ENCODE measurements around the gene NTMT2. TPM values are rescaled to one million over a fixed set of nuclear protein-coding genes. Genes with fewer than 3 reads are reported as not detected.

The NTMT2 gene
- total RNA-seq, 1 experiment from 2014 or later, result not detected

DNA sequence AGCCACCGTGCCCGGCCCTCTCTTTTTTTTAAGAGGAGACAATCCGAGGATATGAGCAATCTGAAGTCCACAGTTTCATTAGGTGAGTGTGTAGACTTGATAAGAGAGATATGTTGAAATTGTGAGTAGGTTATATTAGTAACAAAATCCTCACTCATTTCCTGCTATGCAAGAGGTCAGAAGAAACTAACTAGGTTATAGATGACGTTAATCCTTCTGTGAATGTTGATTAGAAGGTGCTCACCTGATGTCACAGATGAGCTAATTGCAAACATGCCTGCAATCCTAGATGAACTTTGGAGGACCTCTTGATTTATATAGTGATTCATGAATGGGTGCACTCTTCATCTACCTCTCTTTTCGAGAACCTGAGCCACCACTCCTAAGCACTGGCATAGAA is 29.3 kb downstream of the NTMT2 start:
- intact Hi-C loops (cut with micrococcal nuclease; ENCODE audit: unreplicated experiment), result no loop called here
- Histone ChIP-seq H3K9me2 (ENCODE audit: insufficient read depth) (no peaks in the 10 kb centered on the region), H3K79me2 (ENCODE audit: low read depth) (no peaks in the 10 kb centered on the region), H3K27ac (no peak overlapping the region), H3K4me2 (no peak overlapping the region), H2AFZ (no peak overlapping the region), H3F3A (ENCODE audit: insufficient read depth, low read depth) (no peaks in the 10 kb centered on the region), H3K9me3 (ENCODE audit: insufficient read depth, low read depth) (no peaks in the 10 kb centered on the region), H4K20me1 (ENCODE audit: insufficient read depth) (no peaks in the 10 kb centered on the region), H3K4me1 (replicated peaks; ENCODE audit: insufficient read depth) (no peaks in the 10 kb centered on the region), H3K27me3 (ENCODE audit: insufficient read depth, low read depth) (no peaks in the 10 kb centered on the region), H3K36me3 (ENCODE audit: low read depth) (no peaks in the 10 kb centered on the region), H3K4me3 (no peak overlapping the region)
- DNase-seq, result peak in 1 of 2 experiments; percentile 60
- CTCF ChIA-PET, result no interaction called here
- no TSS peak for BruUV-seq (replicated peaks)
- POLR2A ChIA-PET (ENCODE audit: unreplicated experiment), result no interaction called here
- TF ChIP-seq, protein P1, sequence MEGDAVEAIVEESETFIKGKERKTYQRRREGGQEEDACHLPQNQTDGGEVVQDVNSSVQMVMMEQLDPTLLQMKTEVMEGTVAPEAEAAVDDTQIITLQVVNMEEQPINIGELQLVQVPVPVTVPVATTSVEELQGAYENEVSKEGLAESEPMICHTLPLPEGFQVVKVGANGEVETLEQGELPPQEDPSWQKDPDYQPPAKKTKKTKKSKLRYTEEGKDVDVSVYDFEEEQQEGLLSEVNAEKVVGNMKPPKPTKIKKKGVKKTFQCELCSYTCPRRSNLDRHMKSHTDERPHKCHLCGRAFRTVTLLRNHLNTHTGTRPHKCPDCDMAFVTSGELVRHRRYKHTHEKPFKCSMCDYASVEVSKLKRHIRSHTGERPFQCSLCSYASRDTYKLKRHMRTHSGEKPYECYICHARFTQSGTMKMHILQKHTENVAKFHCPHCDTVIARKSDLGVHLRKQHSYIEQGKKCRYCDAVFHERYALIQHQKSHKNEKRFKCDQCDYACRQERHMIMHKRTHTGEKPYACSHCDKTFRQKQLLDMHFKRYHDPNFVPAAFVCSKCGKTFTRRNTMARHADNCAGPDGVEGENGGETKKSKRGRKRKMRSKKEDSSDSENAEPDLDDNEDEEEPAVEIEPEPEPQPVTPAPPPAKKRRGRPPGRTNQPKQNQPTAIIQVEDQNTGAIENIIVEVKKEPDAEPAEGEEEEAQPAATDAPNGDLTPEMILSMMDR (conservative IDR thresholded peaks at IDR 0.05), result no peak
- TF ChIP-seq EZH2 (IDR thresholded peaks at IDR 0.05; ENCODE audit: low read depth), result no peak

DNA sequence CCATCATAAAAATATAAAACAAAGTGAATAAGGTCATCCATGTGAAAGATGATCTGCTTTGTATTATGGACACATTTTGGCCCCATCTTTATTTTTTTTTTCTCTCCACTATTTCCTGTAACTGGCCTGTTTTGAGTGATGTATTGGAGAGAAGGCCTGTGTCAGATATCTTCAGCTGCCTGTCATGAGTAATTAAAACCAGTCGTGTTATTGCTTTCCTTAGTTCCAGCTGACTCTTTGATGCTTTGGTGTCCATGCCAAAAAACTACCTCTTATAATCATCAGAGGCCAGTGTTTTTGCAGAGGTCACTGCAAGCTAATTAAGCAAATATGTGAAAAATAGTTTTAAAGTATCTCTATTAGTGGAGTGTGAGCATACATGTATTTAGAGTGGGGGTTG is 29.7 kb downstream of the NTMT2 start:
- Histone ChIP-seq H3K4me1 (replicated peaks; ENCODE audit: insufficient read depth) (no peaks in the 10 kb centered on the region), H2AFZ (no peak overlapping the region), H3K4me3 (no peak overlapping the region), H3K27me3 (ENCODE audit: insufficient read depth, low read depth) (no peaks in the 10 kb centered on the region), H4K20me1 (ENCODE audit: insufficient read depth) (no peaks in the 10 kb centered on the region), H3F3A (ENCODE audit: insufficient read depth, low read depth) (no peaks in the 10 kb centered on the region), H3K4me2 (no peak overlapping the region), H3K9me3 (ENCODE audit: insufficient read depth, low read depth) (no peaks in the 10 kb centered on the region), H3K9me2 (ENCODE audit: insufficient read depth) (no peaks in the 10 kb centered on the region), H3K27ac (no peak overlapping the region), H3K36me3 (ENCODE audit: low read depth) (no peaks in the 10 kb centered on the region), H3K79me2 (ENCODE audit: low read depth) (no peaks in the 10 kb centered on the region)
- TF ChIP-seq, protein P1 (conservative IDR thresholded peaks at IDR 0.05), result no peak
- no peak for TF ChIP-seq EZH2 (IDR thresholded peaks at IDR 0.05; ENCODE audit: low read depth)
- intact Hi-C loops (cut with micrococcal nuclease; ENCODE audit: unreplicated experiment), result no loop called here
- CTCF ChIA-PET, result no interaction called here
- no TSS peak for BruUV-seq (replicated peaks)
- POLR2A ChIA-PET (ENCODE audit: unreplicated experiment), result no interaction called here
- no peak for DNase-seq

DNA sequence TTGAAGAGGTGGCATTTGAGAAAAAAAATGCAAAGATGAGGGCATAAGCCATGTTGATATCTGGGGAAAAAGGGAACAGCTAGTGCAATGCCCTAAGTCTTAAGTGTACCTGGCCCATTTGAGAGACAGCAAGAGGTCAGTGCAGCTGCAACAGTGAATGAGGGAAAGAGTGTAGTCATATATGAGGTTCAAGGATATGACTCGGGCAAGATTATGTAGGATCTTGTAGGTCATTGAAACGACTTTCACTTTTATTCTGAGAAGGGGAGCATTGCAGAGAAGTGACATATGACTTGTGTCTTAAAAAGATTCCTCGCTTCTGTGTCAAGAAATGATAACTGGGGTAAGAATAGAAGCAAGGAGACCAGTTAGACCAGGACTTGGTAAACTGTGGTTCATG is 31.0 kb downstream of the NTMT2 start:
- H3K27ac ChIP-seq, result no peak overlapping the region
- H2AFZ ChIP-seq, result no peak overlapping the region
- H3K4me2 ChIP-seq, result no peak overlapping the region
- DNase-seq, result no peak
- H3K9me2 ChIP-seq (ENCODE audit: insufficient read depth), result no peaks in the 10 kb centered on the region
- no peaks in the 10 kb centered on the region for H3K79me2 ChIP-seq (ENCODE audit: low read depth)
- TF ChIP-seq, protein P1 (conservative IDR thresholded peaks at IDR 0.05), result no peak
- no peak for TF ChIP-seq EZH2 (IDR thresholded peaks at IDR 0.05; ENCODE audit: low read depth)
- ChIA-PET CTCF (no interaction called here), POLR2A (ENCODE audit: unreplicated experiment) (no interaction called here)
- no peaks in the 10 kb centered on the region for H3K4me1 ChIP-seq (replicated peaks; ENCODE audit: insufficient read depth)
- H4K20me1 ChIP-seq (ENCODE audit: insufficient read depth), result no peaks in the 10 kb centered on the region
- no peaks in the 10 kb centered on the region for H3K9me3 ChIP-seq (ENCODE audit: insufficient read depth, low read depth)
- no peak overlapping the region for H3K4me3 ChIP-seq
- H3K36me3 ChIP-seq (ENCODE audit: low read depth), result no peaks in the 10 kb centered on the region
- no peaks in the 10 kb centered on the region for H3F3A ChIP-seq (ENCODE audit: insufficient read depth, low read depth)
- BruUV-seq (replicated peaks), result no TSS peak
- H3K27me3 ChIP-seq (ENCODE audit: insufficient read depth, low read depth), result no peaks in the 10 kb centered on the region
- intact Hi-C loops (cut with micrococcal nuclease; ENCODE audit: unreplicated experiment), result no loop called here

Data from PC-9 (cell line).